CD4-positive, alpha-beta T cell (primary cell): ENCODE data around the gene PLEK2. TPM values are rescaled to one million over a fixed set of nuclear protein-coding genes. Genes with fewer than 3 reads are reported as not detected.
A peak's percentile ranks its signal among the peaks of the same experiment; 100 is the strongest.

Experiments used
- ATAC-seq: fragments of 200-7000 bp; cut with Tn5 transposase; one replicate; pipeline ENCODE4 v1.10.0; 2022; ENCODE audit warnings: mild to moderate bottlenecking; ENCODE audit not compliant: poor library complexity
- CTCF ChIA-PET: fragments of 350-600 bp; sonication (Branson Sonifier 250); formaldehyde crosslinking; loops from one replicate; lab custom pipeline; 2021; ENCODE audit warnings: antibody characterized with exemption, inconsistent platforms; lab: Charles Lee
- POLR2A ChIA-PET: fragments of 350-600 bp; sonication (Branson Sonifier 250); formaldehyde crosslinking; loops from one replicate; lab custom pipeline; 2021; ENCODE audit warnings: antibody characterized with exemption, inconsistent platforms; lab: Charles Lee
- DNase-seq, 14 experiments: peaks; one replicate each; pipeline ENCODE4 v3.0.0-alpha.2; 2013 to 2020; ENCODE audit warnings: mixed read lengths in 2 of 14
- H3K27ac ChIP-seq, 2 donors: one replicate each; pipeline versions ENCODE4 v1.5.1 to v1.7.0; 2013; ENCODE audit warnings: low read length in 2 of 2, low read depth in 1 of 2, mild to moderate bottlenecking in 1 of 2
- H3K27me3 ChIP-seq, 2 experiments: 1 replicate in 1 of 2; 2 replicates in 1 of 2; pipeline versions ENCODE4 v1.6.1 to v1.7.0; 2013; ENCODE audit warnings: low read length in 2 of 2, control low read depth in 1 of 2, mild to moderate bottlenecking in 1 of 2, moderate library complexity in 1 of 2; ENCODE audit not compliant: insufficient read depth in 2 of 2, control insufficient read depth in 1 of 2
- H3K36me3 ChIP-seq: one replicate; pipeline ENCODE4 v1.6.1; 2013; ENCODE audit warnings: low read length, control low read depth; ENCODE audit not compliant: insufficient read depth
- H3K4me1 ChIP-seq: one replicate; pipeline ENCODE4 v1.6.1; 2013; ENCODE audit warnings: low read length, control low read depth; ENCODE audit not compliant: insufficient read depth
- H3K4me3 ChIP-seq: one replicate; pipeline ENCODE4 v1.5.1; 2013; ENCODE audit warnings: mild to moderate bottlenecking, low read length, moderate library complexity
- H3K9me3 ChIP-seq, 2 experiments: 1 replicate in 1 of 2; 2 replicates in 1 of 2; pipeline versions ENCODE4 v1.6.1 to v1.7.0; 2013; ENCODE audit warnings: low read length in 2 of 2, mild to moderate bottlenecking in 2 of 2, control low read depth in 1 of 2, moderate library complexity in 1 of 2; ENCODE audit not compliant: control insufficient read depth in 1 of 2, insufficient read depth in 1 of 2
- H3K27ac Mint-ChIP-seq: one replicate; pipeline ENCODE4 v1.8.0; 2020; ENCODE audit warnings: mixed read lengths
- H3K27me3 Mint-ChIP-seq: one replicate; pipeline ENCODE4 v1.8.0; 2021; ENCODE audit warnings: mixed read lengths
- H3K36me3 Mint-ChIP-seq: one replicate; pipeline ENCODE4 v1.8.0; 2021; ENCODE audit warnings: low read depth, mixed read lengths
- H3K4me1 Mint-ChIP-seq: one replicate; pipeline ENCODE4 v1.8.0; 2021; ENCODE audit warnings: low read depth, mixed read lengths
- H3K4me3 Mint-ChIP-seq: one replicate; pipeline ENCODE4 v1.8.0; 2020; ENCODE audit warnings: mild to moderate bottlenecking, mixed read lengths
- H3K9me3 Mint-ChIP-seq: one replicate; pipeline ENCODE4 v1.8.0; 2020; ENCODE audit warnings: mixed read lengths
- CTCF ChIP-seq: fragments of 200-600 bp; IDR thresholded peaks from one replicate; pipeline ENCODE4 v1.8.0; 2022; ENCODE audit warnings: antibody characterized with exemption, mild to moderate bottlenecking
- intact Hi-C, 2 experiments: fragments of 100-400 bp; cut with DNase I in 1 of 2; cut with micrococcal nuclease in 1 of 2; formaldehyde crosslinking; loops; one replicate each; pipeline versions ENCODE4 v1.15.1 to v1.9.0; 2023 to 2025; cut with DNase I, micrococcal nuclease
- polyA plus RNA-seq, 2 donors: library from polyadenylated mRNA; unstranded; fragments of 120-200 nt; gene quantifications; one replicate each; pipeline ENCODE4 v1.2.1, GENCODE V29; 2013
- total RNA-seq, 174 experiments: library from RNA in 2 of 174; stranded (reverse) in 2 of 174; gene quantifications; one replicate each; pipeline ENCODE4 v1.2.3 and lab custom pipeline; 2021 to 2026

Gene PLEK2
- total RNA-seq: 1 to 10 TPM; 1.3 to 1.4 TPM
- 1.1 TPM for polyA plus RNA-seq (2013, experiment 1 of 2)
- 1.5 TPM for polyA plus RNA-seq (2013, experiment 2 of 2)
- 0.45 to 16.9 (median 2.4) reads per million in 172 experiments for total RNA-seq (lab: John Stamatoyannopoulos, UW)

GRCh38 chr14:67411820-67412421 lies at the start of gene PLEK2:
Gene PLEK2, minus strand, starts transcription at chr14:67412165. Its CDS starts 106 bp downstream, at chr14:67412059.
- Mint-ChIP-seq H3K27me3 (no peaks in the 10 kb centered on the region), H3K4me1 (peaks cover 15% of the 10 kb centered on the region), H3K9me3 (no peaks in the 10 kb centered on the region), H3K27ac (peak within 1 kb of the TSS; percentile 47), H3K36me3 (no peaks in the 10 kb centered on the region), H3K4me3 (peak within 1 kb of the TSS; percentile 82)
- DNase-seq: peak; percentile 16 to 80 (median 61)
- peaks cover 16% of the 10 kb centered on the region for H3K4me1 ChIP-seq
- H3K9me3 ChIP-seq: no peaks in the 10 kb centered on the region
- intact Hi-C loops: no loop called here
- TF ChIP-seq CTCF: no peak
- ATAC-seq: peak; percentile 83
- H3K4me3 ChIP-seq: peak within 1 kb of the TSS; percentile 49
- ChIA-PET CTCF (no interaction called here), POLR2A (interaction anchor here (1.0 to 1.3 kb wide), 2 partner anchors 15 to 52 kb away, joined by 3 to 5 read pairs; partner anchors contain the start of genes ATP6V1D and EIF2S1)
- H3K36me3 ChIP-seq: no peaks in the 10 kb centered on the region
- H3K27me3 ChIP-seq: peaks cover 0 to 2% of the 10 kb centered on the region in 2 experiments
- no peak within 1 kb of the TSS for H3K27ac ChIP-seq

GRCh38 chr14:67461341-67461985 lies 49.5 kb upstream of the PLEK2 start:
- CTCF ChIA-PET: no interaction called here
- Histone ChIP-seq H3K27me3 (no peaks in the 10 kb centered on the region), H3K9me3 (no peaks in the 10 kb centered on the region), H3K4me3 (no peak overlapping the region), H3K36me3 (no peaks in the 10 kb centered on the region), H3K27ac (no peak overlapping the region), H3K4me1 (peaks cover 21% of the 10 kb centered on the region)
- ATAC-seq (no peak), DNase-seq (no peak)
- no peaks in the 10 kb centered on the region for H3K27me3 Mint-ChIP-seq
- no peaks in the 10 kb centered on the region for H3K36me3 Mint-ChIP-seq
- no peak overlapping the region for H3K27ac Mint-ChIP-seq
- intact Hi-C loops: loop anchor here in 1 of 2 experiments (10.0 kb wide), 1 partner anchor 53 kb away; no protein-coding TSS in a partner anchor
- no peak overlapping the region for H3K4me3 Mint-ChIP-seq
- H3K4me1 Mint-ChIP-seq: peaks cover 25% of the 10 kb centered on the region
- TF ChIP-seq CTCF: no peak
- POLR2A ChIA-PET: no interaction called here
- no peaks in the 10 kb centered on the region for H3K9me3 Mint-ChIP-seq

- CTCF ChIA-PET: no interaction called here
- POLR2A ChIA-PET: no interaction called here
- H3K4me3 ChIP-seq: no peak overlapping the region
- no peaks in the 10 kb centered on the region for H3K36me3 ChIP-seq
- no peak overlapping the region for H3K27ac ChIP-seq
- intact Hi-C loops: no loop called here
- peaks cover 8% of the 10 kb centered on the region for H3K4me1 Mint-ChIP-seq
- H3K4me3 Mint-ChIP-seq: no peak overlapping the region
- H3K27ac Mint-ChIP-seq: no peak overlapping the region
- H3K27me3 ChIP-seq: no peaks in the 10 kb centered on the region
- H3K36me3 Mint-ChIP-seq: no peaks in the 10 kb centered on the region
- ATAC-seq (no peak), DNase-seq (no peak)
- no peaks in the 10 kb centered on the region for H3K27me3 Mint-ChIP-seq
- no peaks in the 10 kb centered on the region for H3K9me3 ChIP-seq
- H3K9me3 Mint-ChIP-seq: no peaks in the 10 kb centered on the region
- no peak for TF ChIP-seq CTCF
- peaks cover 7% of the 10 kb centered on the region for H3K4me1 ChIP-seq
These were observed 47.4 kb upstream of the PLEK2 start for GRCh38 chr14:67459336-67459735.
